IPS-18a (cell line): ENCODE measurements around the gene NEURL3.
A peak's percentile ranks its signal among the peaks of the same experiment; 100 is the strongest.

Experiments
- H3K27ac ChIP-seq: one replicate; pipeline ENCODE4 v1.5.1; 2013; ENCODE audit warnings: low read length
- H3K27me3 ChIP-seq: one replicate; pipeline ENCODE4 v1.6.1; 2013; ENCODE audit warnings: mild to moderate bottlenecking, low read length; ENCODE audit not compliant: control insufficient read depth, insufficient read depth
- H3K36me3 ChIP-seq: one replicate; pipeline ENCODE4 v1.6.1; 2013; ENCODE audit warnings: low read depth, low read length; ENCODE audit not compliant: control insufficient read depth
- H3K4me1 ChIP-seq: one replicate; pipeline ENCODE4 v1.6.1; 2013; ENCODE audit warnings: low read depth, low read length; ENCODE audit not compliant: control insufficient read depth
- H3K4me3 ChIP-seq: one replicate; pipeline ENCODE4 v1.5.1; 2013; ENCODE audit warnings: low read length
- H3K9ac ChIP-seq: one replicate; pipeline ENCODE4 v1.6.1; 2013; ENCODE audit warnings: mild to moderate bottlenecking, low read length, moderate library complexity
- H3K9me3 ChIP-seq: one replicate; pipeline ENCODE4 v1.6.1; 2013; ENCODE audit warnings: low read depth, low read length; ENCODE audit not compliant: control insufficient read depth

Gene NEURL3

GRCh38 chr2:96537734-96538486 is 32.8 kb upstream of the NEURL3 start:
- H3K27me3 ChIP-seq = peaks cover 35% of the 10 kb centered on the region
- H3K4me1 ChIP-seq = peaks cover 22% of the 10 kb centered on the region
- no peaks in the 10 kb centered on the region for H3K9me3 ChIP-seq
- no peak overlapping the region for H3K27ac ChIP-seq
- H3K9ac ChIP-seq = no peak overlapping the region
- H3K36me3 ChIP-seq = no peaks in the 10 kb centered on the region
- H3K4me3 ChIP-seq = peak overlapping the region; percentile 59

GRCh38 chr2:96537066-96537733 is 32.0 kb upstream of the NEURL3 start:
- Histone ChIP-seq H3K4me1 (peaks cover 22% of the 10 kb centered on the region), H3K27ac (no peak overlapping the region), H3K4me3 (peak overlapping the region; percentile 59), H3K9ac (no peak overlapping the region), H3K9me3 (no peaks in the 10 kb centered on the region), H3K27me3 (peaks cover 35% of the 10 kb centered on the region), H3K36me3 (no peaks in the 10 kb centered on the region)

- peaks cover 38% of the 10 kb centered on the region for H3K27me3 ChIP-seq
- peak within 1 kb of the TSS; percentile 59 for H3K4me3 ChIP-seq
- no peaks in the 10 kb centered on the region for H3K9me3 ChIP-seq
- no peak within 1 kb of the TSS for H3K9ac ChIP-seq
- H3K36me3 ChIP-seq = no peaks in the 10 kb centered on the region
- H3K27ac ChIP-seq = no peak within 1 kb of the TSS
- H3K4me1 ChIP-seq = peaks cover 26% of the 10 kb centered on the region
Observed at GRCh38 chr2:96536445-96537065, 31.4 kb upstream of the NEURL3 start, which contains the start of gene ARID5A. ARID5A (plus strand) TSS chr2:96536752; CDS start chr2:96536827, 75 bp downstream.

GRCh38 chr2:96535331-96535730 is 30.2 kb upstream of the NEURL3 start:
- peaks cover 45% of the 10 kb centered on the region for H3K27me3 ChIP-seq
- H3K4me1 ChIP-seq = peaks cover 27% of the 10 kb centered on the region
- H3K27ac ChIP-seq = no peak overlapping the region

GRCh38 chr2:96534701-96535181 is 29.6 kb upstream of the NEURL3 start:
- H3K4me1 ChIP-seq = peaks cover 21% of the 10 kb centered on the region
- H3K9ac ChIP-seq = no peak overlapping the region
- H3K27ac ChIP-seq = no peak overlapping the region
- H3K4me3 ChIP-seq = no peak overlapping the region
- H3K36me3 ChIP-seq = no peaks in the 10 kb centered on the region
- peaks cover 39% of the 10 kb centered on the region for H3K27me3 ChIP-seq
- H3K9me3 ChIP-seq = no peaks in the 10 kb centered on the region

More at GRCh38 chr2:96535331-96535730, 30.2 kb upstream of the NEURL3 start:
- H3K4me3 ChIP-seq = no peak overlapping the region
- H3K9ac ChIP-seq = no peak overlapping the region
- no peaks in the 10 kb centered on the region for H3K36me3 ChIP-seq
- H3K9me3 ChIP-seq = no peaks in the 10 kb centered on the region

- H3K27me3 ChIP-seq = peaks cover 33% of the 10 kb centered on the region
- H3K4me3 ChIP-seq = no peak overlapping the region
- H3K9me3 ChIP-seq = no peaks in the 10 kb centered on the region
- H3K36me3 ChIP-seq = no peaks in the 10 kb centered on the region
- H3K9ac ChIP-seq = no peak overlapping the region
- H3K27ac ChIP-seq = no peak overlapping the region
- H3K4me1 ChIP-seq = peaks cover 15% of the 10 kb centered on the region
Observed at GRCh38 chr2:96534141-96534540, 29.0 kb upstream of the NEURL3 start.

- peaks cover 32% of the 10 kb centered on the region for H3K27me3 ChIP-seq
- H3K27ac ChIP-seq = no peak overlapping the region
- peaks cover 12% of the 10 kb centered on the region for H3K4me1 ChIP-seq
Observed at GRCh38 chr2:96533292-96534073, 28.3 kb upstream of the NEURL3 start.

GRCh38 chr2:96532641-96533291 is 27.6 kb upstream of the NEURL3 start:
- Histone ChIP-seq H3K27ac (no peak overlapping the region), H3K4me1 (peaks cover 8% of the 10 kb centered on the region), H3K9me3 (no peaks in the 10 kb centered on the region), H3K36me3 (no peaks in the 10 kb centered on the region), H3K27me3 (peaks cover 32% of the 10 kb centered on the region), H3K4me3 (no peak overlapping the region), H3K9ac (no peak overlapping the region)

More at GRCh38 chr2:96533292-96534073, 28.3 kb upstream of the NEURL3 start:
- H3K9ac ChIP-seq = no peak overlapping the region
- no peaks in the 10 kb centered on the region for H3K9me3 ChIP-seq
- no peaks in the 10 kb centered on the region for H3K36me3 ChIP-seq
- H3K4me3 ChIP-seq = no peak overlapping the region

- Histone ChIP-seq H3K4me3 (peak overlapping the region; percentile 61), H3K9ac (peak overlapping the region; percentile 22), H3K9me3 (no peaks in the 10 kb centered on the region), H3K36me3 (no peaks in the 10 kb centered on the region), H3K4me1 (peaks cover 10% of the 10 kb centered on the region), H3K27me3 (peaks cover 26% of the 10 kb centered on the region), H3K27ac (no peak overlapping the region)
Observed at GRCh38 chr2:96531872-96532505, 26.8 kb upstream of the NEURL3 start.

GRCh38 chr2:96531366-96531765 is 26.2 kb upstream of the NEURL3 start:
- Histone ChIP-seq H3K27me3 (peaks cover 30% of the 10 kb centered on the region), H3K9me3 (no peaks in the 10 kb centered on the region), H3K9ac (no peak overlapping the region), H3K4me3 (peak overlapping the region; percentile 61), H3K4me1 (peaks cover 10% of the 10 kb centered on the region), H3K36me3 (no peaks in the 10 kb centered on the region), H3K27ac (no peak overlapping the region)
